Germinal center (tissue), 1 donor: ENCODE measurements around the gene COL11A1.

Source experiments
- DNase-seq: peaks from one replicate; pipeline ENCODE4 v3.0.0; 2012; ENCODE audit warnings: mixed read lengths, low spot score

COL11A1 gene

DNA sequence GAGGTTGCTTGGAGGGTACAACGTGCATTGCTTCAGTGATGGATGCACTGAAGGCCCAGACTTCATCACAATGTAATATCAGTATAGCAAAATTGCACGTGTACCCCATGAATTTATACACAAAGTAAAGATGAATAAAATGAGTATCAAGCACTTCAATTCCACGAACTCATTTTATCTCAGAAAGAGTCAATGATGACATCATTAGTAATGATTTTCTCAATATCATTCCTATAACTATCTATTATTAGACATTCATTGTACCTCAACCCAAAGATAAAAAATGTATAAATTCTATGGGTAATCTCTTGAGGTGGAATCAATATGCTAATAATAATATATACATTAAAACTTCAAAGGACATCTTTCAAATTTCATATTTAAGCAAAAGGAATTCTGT, 208.4 kb downstream of the COL11A1 start:
- no peak for DNase-seq

GRCh38 chr1:102897557-102897956, 210.8 kb downstream of the COL11A1 start:
- DNase-seq = no peak

GRCh38 chr1:102896771-102897170, 211.6 kb downstream of the COL11A1 start:
- DNase-seq = no peak

GRCh38 chr1:102896286-102896685, 212.0 kb downstream of the COL11A1 start:
- DNase-seq = no peak

- no peak for DNase-seq
These were observed 216.3 kb downstream of the COL11A1 start for GRCh38 chr1:102891868-102892625.

GRCh38 chr1:102886638-102887037, 221.7 kb downstream of the COL11A1 start:
- no peak for DNase-seq

DNA sequence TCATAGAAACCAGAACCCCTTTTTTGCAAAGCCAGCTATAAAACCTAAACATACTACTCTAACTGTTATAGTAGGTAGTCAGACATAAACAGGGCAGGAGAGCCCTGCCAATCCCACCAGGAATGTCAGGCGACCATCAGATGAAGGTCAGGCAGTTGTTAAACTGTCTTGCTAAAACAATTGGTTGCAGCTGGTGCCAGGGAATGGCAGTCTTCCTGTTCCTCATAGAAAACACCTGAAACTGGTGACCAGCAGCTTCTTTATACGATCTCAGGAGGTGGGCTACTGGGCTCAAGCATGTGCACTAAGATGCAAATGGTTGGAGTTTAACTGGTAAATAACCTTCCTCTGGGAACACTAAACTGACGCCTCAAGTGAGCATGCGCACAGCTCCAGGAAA, 224.1 kb downstream of the COL11A1 start:
- no peak for DNase-seq

DNA sequence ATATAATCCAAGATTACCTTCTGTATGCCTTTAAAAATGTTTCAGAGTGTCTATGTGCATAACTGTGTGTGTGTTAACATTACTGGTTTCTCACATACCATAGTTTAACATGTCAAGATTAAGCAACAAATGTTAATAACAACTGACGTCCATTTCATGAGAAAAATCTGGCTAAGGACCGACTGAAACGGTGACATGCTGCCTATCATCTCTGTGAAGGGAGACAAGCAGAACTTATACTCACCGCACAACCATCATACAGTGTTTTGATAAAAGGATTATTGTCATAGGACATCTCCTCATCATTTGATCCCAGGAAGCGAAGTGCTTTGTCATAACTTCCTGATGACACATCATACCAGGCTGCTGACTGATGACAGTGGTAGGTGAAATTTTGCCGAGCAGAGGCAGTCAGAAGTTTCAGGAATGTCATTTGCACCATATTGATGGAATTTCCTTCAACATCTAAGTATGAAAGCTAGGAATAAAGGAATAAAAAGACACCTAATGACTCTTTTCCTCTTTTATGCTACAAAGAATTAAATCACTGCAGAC, 228.8 kb downstream of the COL11A1 start:
- DNase-seq = no peak

- DNase-seq = no peak
These were observed 232.6 kb downstream of the COL11A1 start for GRCh38 chr1:102875756-102876155.

GRCh38 chr1:102872526-102872925, 235.8 kb downstream of the COL11A1 start:
- DNase-seq = no peak

- DNase-seq = no peak
These were observed 236.2 kb downstream of the COL11A1 start for GRCh38 chr1:102872097-102872496.

DNA sequence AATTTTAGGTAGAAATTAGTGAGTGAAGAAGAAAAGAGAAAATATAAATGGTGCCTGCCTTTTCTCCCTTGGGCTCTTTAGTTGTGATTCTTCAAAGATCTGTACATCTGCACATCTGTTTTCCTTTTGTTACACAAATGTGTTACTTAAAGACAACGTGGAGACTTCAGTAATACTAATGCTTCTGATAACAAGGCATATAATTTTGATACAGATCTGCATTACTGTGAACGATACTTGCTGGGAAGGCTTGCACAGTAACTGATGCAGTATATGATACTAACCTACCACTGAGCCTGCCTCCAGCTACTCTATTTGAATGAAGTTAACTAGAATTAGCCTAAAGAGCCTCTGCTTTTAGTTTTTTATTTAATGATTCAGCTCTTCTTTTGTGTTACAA, 244.6 kb downstream of the COL11A1 start:
- no peak for DNase-seq

DNA sequence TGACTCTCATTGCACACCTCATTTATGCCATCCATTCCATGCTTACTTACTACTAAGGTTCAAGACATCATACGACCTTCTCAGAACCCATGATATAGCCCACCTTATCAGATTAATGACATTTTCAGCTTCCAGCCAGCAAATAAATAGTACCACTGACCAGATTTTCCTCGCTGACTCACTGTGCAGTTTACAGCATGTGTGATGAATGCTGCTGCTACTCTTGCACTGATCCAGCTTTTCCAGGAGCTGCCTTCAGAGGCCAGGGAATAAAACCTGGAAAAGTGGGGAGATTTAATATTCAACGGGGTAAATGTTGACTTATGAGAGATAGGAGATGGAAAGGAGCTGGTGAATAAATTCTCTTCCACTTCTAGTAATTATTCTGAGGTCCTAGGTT, 247.1 kb downstream of the COL11A1 start:
- no peak for DNase-seq

DNA sequence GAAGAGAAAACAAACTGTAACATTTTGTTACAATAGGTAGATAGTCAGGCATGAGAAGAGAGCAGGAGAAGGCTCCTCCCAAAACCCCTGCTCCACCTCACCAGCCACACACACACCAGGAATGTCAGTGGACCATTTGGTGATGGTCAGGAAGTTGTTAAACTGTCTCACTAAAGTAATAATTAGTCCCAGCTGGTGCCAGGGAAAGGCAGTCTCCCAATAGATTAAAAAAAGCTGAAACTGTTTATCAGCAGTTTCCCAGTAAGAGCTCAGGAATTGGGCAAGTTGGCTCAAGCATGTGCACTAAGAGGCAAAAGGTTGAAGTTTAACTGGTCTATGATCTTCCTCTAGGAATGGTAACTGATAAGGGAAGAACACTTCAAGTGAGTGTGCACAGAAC, 249.6 kb downstream of the COL11A1 start:
- no peak for DNase-seq

DNA sequence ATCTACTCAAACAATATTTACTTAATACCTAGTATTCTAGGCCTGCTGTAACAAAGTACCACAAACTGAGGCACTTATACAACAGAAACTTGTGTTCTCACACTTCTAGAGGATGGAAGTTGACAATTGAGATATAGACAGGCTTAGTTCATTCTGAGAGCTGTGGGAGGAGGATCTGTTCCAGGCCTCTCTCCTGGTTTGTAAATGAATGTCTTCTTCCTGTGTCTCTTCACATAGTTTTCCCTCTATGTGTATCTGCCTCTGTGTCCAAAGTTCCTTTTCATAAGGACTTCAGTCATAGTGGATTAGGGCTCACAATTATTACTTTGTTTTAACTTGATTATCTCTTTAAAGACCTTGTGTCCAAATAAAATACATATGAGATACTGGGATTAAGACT, 251.1 kb downstream of the COL11A1 start:
- DNase-seq = no peak

DNA sequence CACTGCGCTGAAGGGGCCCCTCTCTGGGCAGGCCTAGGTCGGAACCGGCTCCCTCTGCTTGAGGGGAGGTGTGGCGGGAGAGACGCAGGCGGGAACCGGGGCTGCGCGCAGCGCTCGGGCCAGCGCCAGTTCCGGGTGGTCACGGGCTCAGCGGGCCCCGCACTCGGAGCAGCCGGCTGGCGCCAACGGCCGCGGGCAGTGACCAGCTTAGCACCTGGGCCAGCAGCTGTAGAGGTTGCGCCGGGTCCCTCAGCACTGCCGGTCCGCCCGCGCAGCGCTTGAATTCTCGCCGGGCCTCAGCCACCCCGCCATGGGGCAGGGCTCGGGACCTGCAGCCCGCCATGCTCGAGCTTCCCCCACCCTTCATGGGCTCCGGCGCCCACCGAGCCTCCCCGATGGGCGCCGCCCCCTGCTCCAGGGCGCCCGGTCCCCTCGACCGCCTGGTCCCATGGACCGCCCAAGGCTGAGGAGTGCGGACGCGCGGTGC, 254.6 kb downstream of the COL11A1 start:
- no peak for DNase-seq

GRCh38 chr1:102853136-102853535, 255.2 kb downstream of the COL11A1 start:
- no peak for DNase-seq

DNA sequence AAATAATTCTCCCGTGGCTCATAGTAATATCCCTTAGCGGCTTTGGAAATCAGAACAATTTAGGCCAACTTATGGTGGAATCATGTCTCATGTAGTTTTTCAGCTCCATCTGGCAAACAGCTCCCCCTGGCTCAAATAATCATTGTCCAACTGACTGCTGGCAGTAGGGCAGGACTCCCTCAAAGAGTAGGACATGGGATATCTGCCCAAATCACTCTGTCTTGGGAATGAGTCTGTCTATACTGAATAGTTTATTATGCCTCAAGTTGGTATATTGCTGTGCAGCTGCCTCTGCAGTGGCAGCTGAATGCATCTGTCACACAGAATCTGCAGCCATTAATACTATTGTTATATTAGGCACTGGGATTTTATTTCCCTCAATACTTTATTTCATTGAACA, 255.7 kb downstream of the COL11A1 start:
- DNase-seq = no peak

GRCh38 chr1:102851616-102852015, 256.7 kb downstream of the COL11A1 start:
- DNase-seq = no peak

GRCh38 chr1:102842606-102843005, 265.7 kb downstream of the COL11A1 start:
- DNase-seq = no peak

DNA sequence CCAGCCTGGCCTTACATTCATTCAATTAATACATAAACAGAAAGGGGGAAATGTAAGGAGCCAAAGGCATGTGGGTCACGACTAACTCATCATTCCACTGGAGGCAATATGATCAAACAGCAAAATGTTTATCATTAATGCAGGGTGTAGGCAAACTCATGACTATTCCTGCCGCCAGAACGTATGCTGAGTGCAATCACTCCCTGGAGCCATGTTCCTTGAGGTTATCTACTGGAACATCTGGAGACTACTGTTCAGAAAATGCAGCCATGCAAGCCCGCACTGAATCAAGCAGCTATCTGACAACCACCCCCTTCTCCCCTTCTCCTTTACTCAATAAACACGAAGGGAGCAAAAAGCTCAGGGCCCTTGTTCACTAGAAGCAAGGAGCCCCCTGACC, 267.6 kb downstream of the COL11A1 start:
- no peak for DNase-seq

DNA sequence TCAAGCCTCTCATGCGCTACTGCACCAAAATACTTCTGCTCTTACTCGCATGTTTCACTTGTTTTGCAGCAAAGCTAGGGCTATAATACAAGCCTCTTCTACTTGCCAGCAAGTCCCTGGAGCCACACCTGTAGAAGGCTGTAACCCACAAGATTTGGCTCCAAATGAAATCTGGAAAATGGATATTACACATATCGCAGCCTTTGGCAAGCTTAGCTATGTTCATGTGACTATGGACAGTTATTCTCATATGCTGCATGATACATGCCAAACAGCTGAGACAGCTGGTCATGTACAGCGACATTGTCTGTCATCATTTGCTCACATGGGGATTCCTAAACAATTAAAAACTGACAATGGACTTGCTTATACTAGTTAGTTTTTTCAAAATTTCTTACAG, 270.3 kb downstream of the COL11A1 start:
- no peak for DNase-seq

DNA sequence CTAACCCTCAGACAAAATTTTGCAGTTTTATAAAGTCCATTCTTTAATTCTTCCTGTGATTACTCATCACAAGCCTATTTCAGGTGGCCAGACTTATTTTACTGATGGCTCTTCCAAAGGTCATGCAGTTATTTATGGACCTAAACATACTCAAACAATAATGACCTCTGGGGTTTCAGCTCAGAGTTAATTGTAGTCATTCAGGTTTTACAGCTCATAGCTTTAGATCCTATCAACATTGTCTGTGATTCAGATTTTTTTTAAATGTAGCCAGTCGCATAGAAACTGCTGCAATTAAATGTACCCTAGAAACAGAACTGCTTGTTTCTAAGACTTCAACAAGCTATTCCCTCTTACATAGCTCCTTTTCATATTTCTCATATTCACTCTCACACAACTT, 270.8 kb downstream of the COL11A1 start:
- DNase-seq = no peak

- no peak for DNase-seq
These were observed 271.3 kb downstream of the COL11A1 start for GRCh38 chr1:102836991-102837390.
